Measurements from ENCODE around the gene PFKP.

The PFKP gene

DNA sequence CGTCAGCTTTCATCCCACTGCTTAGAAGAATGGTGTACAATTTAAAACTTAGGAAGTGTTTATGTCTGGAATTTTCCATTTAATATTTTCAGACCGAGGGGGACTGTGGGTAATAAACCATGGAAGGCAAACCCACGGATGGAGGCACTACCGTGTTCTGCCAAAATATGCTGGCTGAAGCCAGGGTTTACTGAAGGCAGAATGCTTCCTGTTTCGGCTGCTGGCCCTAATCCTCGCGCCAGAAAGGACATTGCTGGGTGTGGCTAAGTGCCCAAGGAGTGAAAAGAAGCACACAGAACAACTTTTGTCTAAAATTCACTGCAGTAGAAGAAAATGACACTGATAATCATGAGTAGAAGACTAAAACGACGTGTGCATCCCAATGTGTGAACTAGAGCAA, 72.9 kb downstream of the PFKP start:
- peaks cover 29% of the 10 kb centered on the region for H3K36me3 ChIP-seq (replicated peaks; ENCODE audit: low read depth, low read length)
- TF ChIP-seq, protein P1, sequence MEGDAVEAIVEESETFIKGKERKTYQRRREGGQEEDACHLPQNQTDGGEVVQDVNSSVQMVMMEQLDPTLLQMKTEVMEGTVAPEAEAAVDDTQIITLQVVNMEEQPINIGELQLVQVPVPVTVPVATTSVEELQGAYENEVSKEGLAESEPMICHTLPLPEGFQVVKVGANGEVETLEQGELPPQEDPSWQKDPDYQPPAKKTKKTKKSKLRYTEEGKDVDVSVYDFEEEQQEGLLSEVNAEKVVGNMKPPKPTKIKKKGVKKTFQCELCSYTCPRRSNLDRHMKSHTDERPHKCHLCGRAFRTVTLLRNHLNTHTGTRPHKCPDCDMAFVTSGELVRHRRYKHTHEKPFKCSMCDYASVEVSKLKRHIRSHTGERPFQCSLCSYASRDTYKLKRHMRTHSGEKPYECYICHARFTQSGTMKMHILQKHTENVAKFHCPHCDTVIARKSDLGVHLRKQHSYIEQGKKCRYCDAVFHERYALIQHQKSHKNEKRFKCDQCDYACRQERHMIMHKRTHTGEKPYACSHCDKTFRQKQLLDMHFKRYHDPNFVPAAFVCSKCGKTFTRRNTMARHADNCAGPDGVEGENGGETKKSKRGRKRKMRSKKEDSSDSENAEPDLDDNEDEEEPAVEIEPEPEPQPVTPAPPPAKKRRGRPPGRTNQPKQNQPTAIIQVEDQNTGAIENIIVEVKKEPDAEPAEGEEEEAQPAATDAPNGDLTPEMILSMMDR (IDR thresholded peaks at IDR 0.05; ENCODE audit: low read depth, low read length): no peak

DNA sequence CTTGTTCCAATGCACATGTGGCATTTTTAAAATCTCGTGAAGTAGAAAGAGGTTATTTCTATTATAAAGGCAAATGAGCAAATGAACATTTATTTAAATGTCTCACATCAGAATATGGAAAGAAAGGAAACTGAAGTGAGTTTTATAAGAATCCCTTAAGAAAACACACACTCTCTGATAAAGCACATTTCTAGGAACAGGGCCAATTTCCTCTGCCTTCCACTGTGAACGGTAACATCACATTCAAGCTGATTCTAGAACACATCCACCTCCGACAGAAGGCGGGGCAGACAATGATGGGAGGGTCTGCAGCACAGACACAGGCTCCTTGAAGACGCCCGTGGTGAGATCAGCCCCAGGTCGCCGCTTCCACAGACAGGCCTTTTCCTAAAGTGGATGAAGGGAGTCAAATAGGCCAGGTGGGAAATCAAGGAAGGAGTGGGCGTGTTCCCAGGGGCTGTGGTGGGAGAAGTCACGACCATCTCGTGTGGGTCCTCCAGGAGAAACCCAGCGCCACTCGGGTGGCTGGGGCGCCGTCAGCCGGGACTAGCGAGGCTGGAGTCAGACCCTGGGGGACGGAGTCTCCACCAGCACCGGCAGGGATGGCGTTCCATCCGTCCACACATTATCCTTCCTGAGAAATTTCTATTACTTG, 74.1 kb downstream of the PFKP start:
- H2AFZ ChIP-seq (ENCODE audit: low read depth, low read length): no peak overlapping the region
- H3K36me3 ChIP-seq (replicated peaks; ENCODE audit: low read depth, low read length): peaks cover 27% of the 10 kb centered on the region
- H3K9me3 ChIP-seq (ENCODE audit: insufficient read depth, low read length): no peaks in the 10 kb centered on the region
- H3K4me3 ChIP-seq (ENCODE audit: low read length): no peak overlapping the region
- no peaks in the 10 kb centered on the region for H4K20me1 ChIP-seq (ENCODE audit: insufficient read depth, low read length)
- TF ChIP-seq, protein P1 (IDR thresholded peaks at IDR 0.05; ENCODE audit: low read depth, low read length): no peak
- TF ChIP-seq EZH2phosphoT487 (IDR thresholded peaks at IDR 0.05; ENCODE audit: low read depth): no peak
- H3K4me1 ChIP-seq (ENCODE audit: low read length): no peaks in the 10 kb centered on the region
- H3K4me2 ChIP-seq (ENCODE audit: low read length): no peak overlapping the region
- H3K79me2 ChIP-seq (ENCODE audit: low read length): no peaks in the 10 kb centered on the region
- H3K27ac ChIP-seq (ENCODE audit: low read length): no peak overlapping the region
- H3K9ac ChIP-seq (ENCODE audit: low read length): no peak overlapping the region
- H3K27me3 ChIP-seq (ENCODE audit: low read depth, low read length): no peaks in the 10 kb centered on the region

More for the DNA sequence above, 72.9 kb downstream of the PFKP start:
- Histone ChIP-seq H3K9ac (ENCODE audit: low read length) (no peak overlapping the region), H3K9me3 (ENCODE audit: insufficient read depth, low read length) (no peaks in the 10 kb centered on the region), H3K79me2 (ENCODE audit: low read length) (no peaks in the 10 kb centered on the region), H2AFZ (ENCODE audit: low read depth, low read length) (no peak overlapping the region), H3K4me1 (ENCODE audit: low read length) (no peaks in the 10 kb centered on the region), H4K20me1 (ENCODE audit: insufficient read depth, low read length) (no peaks in the 10 kb centered on the region), H3K27me3 (ENCODE audit: low read depth, low read length) (no peaks in the 10 kb centered on the region), H3K4me2 (ENCODE audit: low read length) (no peak overlapping the region), H3K4me3 (ENCODE audit: low read length) (no peak overlapping the region), H3K27ac (ENCODE audit: low read length) (no peak overlapping the region)

DNA sequence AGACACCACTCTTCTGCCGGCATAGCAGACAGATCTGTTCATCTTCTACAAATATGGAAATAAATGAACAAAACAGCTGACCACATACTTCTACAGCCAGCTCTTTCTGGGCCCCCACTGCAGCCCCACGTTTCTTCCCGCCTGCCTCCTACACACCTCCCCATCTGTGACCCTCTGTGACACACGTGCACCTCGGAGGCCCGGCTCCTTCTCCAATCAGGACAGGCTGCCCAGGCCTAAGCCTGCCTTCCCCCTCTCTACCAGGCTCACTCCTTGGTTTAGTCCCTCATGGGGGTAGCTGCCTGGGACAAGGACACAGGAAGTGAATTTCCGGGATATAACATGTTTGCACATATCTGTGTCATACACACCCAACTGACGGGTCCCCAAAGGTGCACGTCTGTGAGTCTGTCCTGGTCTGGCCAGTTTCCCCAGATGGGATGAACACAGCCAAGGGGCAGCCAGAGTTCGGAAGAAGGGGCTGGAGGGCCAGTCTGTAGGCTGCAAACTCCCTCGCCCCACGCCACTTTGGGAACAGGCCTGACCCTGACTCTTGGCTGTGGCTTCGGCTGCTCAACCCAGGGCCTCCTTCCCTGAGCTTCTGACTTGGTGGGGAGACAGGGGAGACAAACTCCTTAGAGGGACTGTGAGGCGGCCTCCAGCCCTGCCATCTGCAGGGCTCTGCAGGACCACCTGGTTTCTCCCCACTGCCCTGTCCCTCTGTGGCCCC, 75.0 kb downstream of the PFKP start:
- H3K36me3 ChIP-seq (replicated peaks; ENCODE audit: low read depth, low read length): peaks cover 23% of the 10 kb centered on the region

DNA sequence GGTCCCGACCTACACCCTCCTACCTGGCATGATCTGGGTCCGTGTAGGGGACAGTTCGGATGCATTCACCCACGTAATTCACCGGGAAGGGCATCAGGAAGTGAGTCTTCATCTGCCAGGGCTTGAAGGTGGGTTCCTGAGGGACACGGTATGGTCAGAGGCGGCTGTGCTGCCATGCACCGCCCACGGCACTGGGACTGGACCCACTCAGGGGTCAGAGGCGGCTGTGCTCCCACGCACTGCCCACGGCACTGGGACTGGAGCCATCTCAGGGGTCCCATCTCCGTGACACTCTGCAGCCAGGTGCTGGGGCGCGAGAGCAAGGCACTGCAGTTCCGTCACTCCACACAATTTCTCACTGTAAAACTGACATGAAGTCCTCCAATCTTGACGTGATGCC, 76.0 kb downstream of the PFKP start:
- Histone ChIP-seq H3K27me3 (ENCODE audit: low read depth, low read length) (no peaks in the 10 kb centered on the region), H3K4me1 (ENCODE audit: low read length) (no peaks in the 10 kb centered on the region), H4K20me1 (ENCODE audit: insufficient read depth, low read length) (no peaks in the 10 kb centered on the region), H3K79me2 (ENCODE audit: low read length) (no peaks in the 10 kb centered on the region), H2AFZ (ENCODE audit: low read depth, low read length) (no peak overlapping the region), H3K9me3 (ENCODE audit: insufficient read depth, low read length) (no peaks in the 10 kb centered on the region), H3K9ac (ENCODE audit: low read length) (no peak overlapping the region), H3K36me3 (replicated peaks; ENCODE audit: low read depth, low read length) (peaks cover 22% of the 10 kb centered on the region), H3K4me3 (ENCODE audit: low read length) (no peak overlapping the region), H3K4me2 (ENCODE audit: low read length) (no peak overlapping the region), H3K27ac (ENCODE audit: low read length) (no peak overlapping the region)
- TF ChIP-seq EZH2phosphoT487 (IDR thresholded peaks at IDR 0.05; ENCODE audit: low read depth): no peak
- TF ChIP-seq, protein P1 (IDR thresholded peaks at IDR 0.05; ENCODE audit: low read depth, low read length): no peak

More for the DNA sequence above, 75.0 kb downstream of the PFKP start:
- Histone ChIP-seq H3K4me2 (ENCODE audit: low read length) (no peak overlapping the region), H3K4me1 (ENCODE audit: low read length) (no peaks in the 10 kb centered on the region), H3K27me3 (ENCODE audit: low read depth, low read length) (no peaks in the 10 kb centered on the region), H3K27ac (ENCODE audit: low read length) (no peak overlapping the region), H3K9ac (ENCODE audit: low read length) (no peak overlapping the region), H3K4me3 (ENCODE audit: low read length) (no peak overlapping the region), H2AFZ (ENCODE audit: low read depth, low read length) (no peak overlapping the region), H4K20me1 (ENCODE audit: insufficient read depth, low read length) (no peaks in the 10 kb centered on the region), H3K9me3 (ENCODE audit: insufficient read depth, low read length) (no peaks in the 10 kb centered on the region), H3K79me2 (ENCODE audit: low read length) (no peaks in the 10 kb centered on the region)
- TF ChIP-seq, protein P1 (IDR thresholded peaks at IDR 0.05; ENCODE audit: low read depth, low read length): no peak
- no peak for TF ChIP-seq EZH2phosphoT487 (IDR thresholded peaks at IDR 0.05; ENCODE audit: low read depth)

All from OCI-LY3 (cell line).